ENCODE measurements around the gene TXNIP.
A peak's percentile ranks its signal among the peaks of the same experiment; 100 is the strongest.

The TXNIP gene

GRCh38 chr1:146012703-146013558 is 16.6 kb upstream of the TXNIP start:
- peak; percentile 90 for DNase-seq

- DNase-seq = no peak
Measured at GRCh38 chr1:146010126-146010738, 13.9 kb upstream of the TXNIP start.

- no peak for DNase-seq
Measured at GRCh38 chr1:146007489-146008133, 11.2 kb upstream of the TXNIP start.

- DNase-seq = no peak
Measured at GRCh38 chr1:146001709-146002108, 5.3 kb upstream of the TXNIP start.

GRCh38 chr1:145999321-146000024 is 3.1 kb upstream of the TXNIP start:
- no peak for DNase-seq

- DNase-seq = no peak
Measured at GRCh38 chr1:145997718-145998023, 1.3 kb upstream of the TXNIP start.

GRCh38 chr1:145997016-145997717 is 788 bp upstream of the TXNIP start:
- peak; percentile 50 for DNase-seq

GRCh38 chr1:145995964-145996432 is 381 bp downstream of the TXNIP start:
- DNase-seq = no peak

- no peak for DNase-seq
Measured at GRCh38 chr1:145995148-145995881, 1.1 kb downstream of the TXNIP start.

- DNase-seq = no peak
Measured at GRCh38 chr1:145994391-145995120, 1.8 kb downstream of the TXNIP start.

GRCh38 chr1:145993618-145994390 is 2.6 kb downstream of the TXNIP start:
- DNase-seq = no peak

- DNase-seq = no peak
Measured at GRCh38 chr1:145992958-145993617, 3.3 kb downstream of the TXNIP start.

GRCh38 chr1:145992502-145992936 is 3.9 kb downstream of the TXNIP start:
- DNase-seq = no peak

GRCh38 chr1:145991735-145992412 is 4.5 kb downstream of the TXNIP start:
- DNase-seq = no peak

GRCh38 chr1:145990249-145990855 is 6.0 kb downstream of the TXNIP start:
- no peak for DNase-seq

GRCh38 chr1:145988773-145989172 is 7.6 kb downstream of the TXNIP start:
- DNase-seq = no peak

- DNase-seq = no peak
Measured at GRCh38 chr1:145987926-145988325, 8.5 kb downstream of the TXNIP start.

- no peak for DNase-seq
Measured at GRCh38 chr1:145986551-145986950, 9.8 kb downstream of the TXNIP start.
